Fibroblast of pulmonary artery (primary cell): ENCODE data around the gene MROH8.

Source experiments
- DNase-seq: peaks from one replicate; pipeline ENCODE4 v3.0.0-alpha.2; 2010; ENCODE audit warnings: low read depth
- H3K4me3 ChIP-seq: replicated peaks from 2 replicates; pipeline ENCODE4 v1.5.1; 2011; ENCODE audit warnings: low read depth, mild to moderate bottlenecking, control low read depth, low read length, moderate library complexity
- CTCF ChIP-seq: IDR thresholded peaks from 2 replicates; pipeline ENCODE4 v1.5.1; 2011; ENCODE audit warnings: mild to moderate bottlenecking, control low read depth, low read length, inconsistent platforms; ENCODE audit errors: missing control alignments

Gene MROH8

GRCh38 chr20:37220731-37221130 is 41.4 kb upstream of the MROH8 start:
- peak; percentile 35 for DNase-seq
- H3K4me3 ChIP-seq, result no peak overlapping the region
- no peak for TF ChIP-seq CTCF

- TF ChIP-seq CTCF, result no peak
- DNase-seq, result no peak
- no peak overlapping the region for H3K4me3 ChIP-seq
These were observed 40.7 kb upstream of the MROH8 start for GRCh38 chr20:37219751-37220668.

GRCh38 chr20:37218976-37219375 is 39.6 kb upstream of the MROH8 start:
- no peak for DNase-seq
- TF ChIP-seq CTCF, result no peak
- H3K4me3 ChIP-seq, result no peak overlapping the region

GRCh38 chr20:37218441-37218840 is 39.1 kb upstream of the MROH8 start:
- TF ChIP-seq CTCF, result no peak
- no peak overlapping the region for H3K4me3 ChIP-seq
- no peak for DNase-seq

GRCh38 chr20:37209661-37210314 is 30.4 kb upstream of the MROH8 start:
- no peak for DNase-seq
- no peak for TF ChIP-seq CTCF
- H3K4me3 ChIP-seq, result no peak overlapping the region

GRCh38 chr20:37209193-37209592 is 29.8 kb upstream of the MROH8 start:
- TF ChIP-seq CTCF, result no peak
- H3K4me3 ChIP-seq, result no peak overlapping the region
- DNase-seq, result peak; percentile 29
